Small intestine (tissue), 7 donors: ENCODE data around the gene MIB1. TPM values are rescaled to one million over a fixed set of nuclear protein-coding genes. Genes with fewer than 3 reads are reported as not detected.
A peak's percentile ranks its signal among the peaks of the same experiment; 100 is the strongest.

Experiments
- DNase-seq, 2 donors: peaks; one replicate each; pipeline versions ENCODE4 v3.0.0 to v3.0.0-alpha.2; 2013
- FAIRE-seq: peaks from 2 replicates; lab custom pipeline; 2012; peaks lifted over from hg19 to GRCh38; lab: Jason Lieb, UNC
- H3K27ac ChIP-seq, 3 donors: one replicate each; pipeline ENCODE4 v1.5.1; 2013; ENCODE audit warnings: low read length in 2 of 3, mild to moderate bottlenecking in 2 of 3, control low read depth in 1 of 3, inconsistent platforms in 1 of 3, low read depth in 1 of 3, moderate library complexity in 1 of 3
- H3K27me3 ChIP-seq, 3 donors: one replicate each; pipeline ENCODE4 v1.6.1; 2013; ENCODE audit warnings: low read length in 3 of 3, inconsistent platforms in 1 of 3; ENCODE audit not compliant: control insufficient read depth in 3 of 3, insufficient read depth in 3 of 3
- H3K36me3 ChIP-seq, 3 donors: one replicate each; pipeline ENCODE4 v1.6.1; 2013; ENCODE audit warnings: low read length in 3 of 3, inconsistent platforms in 1 of 3, low read depth in 1 of 3, mild to moderate bottlenecking in 1 of 3, moderate library complexity in 1 of 3; ENCODE audit not compliant: control insufficient read depth in 3 of 3, insufficient read depth in 2 of 3
- H3K4me1 ChIP-seq, 3 donors: one replicate each; pipeline ENCODE4 v1.6.1; 2013; ENCODE audit warnings: low read length in 2 of 3, inconsistent platforms in 1 of 3, low read depth in 1 of 3, mild to moderate bottlenecking in 1 of 3, moderate library complexity in 1 of 3; ENCODE audit not compliant: control insufficient read depth in 3 of 3, insufficient read depth in 2 of 3
- H3K4me3 ChIP-seq, 3 donors: one replicate each; pipeline ENCODE4 v1.5.1; 2013; ENCODE audit warnings: low read length in 3 of 3, control low read depth in 1 of 3, inconsistent platforms in 1 of 3, low read depth in 1 of 3, mild to moderate bottlenecking in 1 of 3, moderate library complexity in 1 of 3
- H3K9me3 ChIP-seq, 2 donors: one replicate each; pipeline ENCODE4 v1.6.1; 2013; ENCODE audit warnings: low read depth in 1 of 2, low read length in 1 of 2; ENCODE audit not compliant: control insufficient read depth in 2 of 2, insufficient read depth in 1 of 2
- WGBS, 3 donors: extraction: QIAGEN DNeasy Blood & Tissue Kit; methylation state at CpG; one replicate each; pipeline ENCODE4 v1.1.7; 2013; 5-methylcytosine and 5-hydroxymethylcytosine counted together
- polyA plus RNA-seq, 4 donors: library from polyadenylated mRNA; stranded (reverse) in 3 of 4; unstranded in 1 of 4; fragments of 200-250 nt in 3 of 4; fragments of 120-200 nt in 1 of 4; gene quantifications; one replicate each; pipeline versions ENCODE4 v1.2.1 to v1.2.3, GENCODE V29; 2013
- donor health status: healthy with polysubstance abuse.
- donor health status: control.
- donor health status: control.
- donor health status: Bipolar disorder and iron deficiency.
- donor health status: healthy.

MIB1 gene
- polyA plus RNA-seq, 4 donors: 3.1 to 23.1 (median 4.3) TPM

DNA sequence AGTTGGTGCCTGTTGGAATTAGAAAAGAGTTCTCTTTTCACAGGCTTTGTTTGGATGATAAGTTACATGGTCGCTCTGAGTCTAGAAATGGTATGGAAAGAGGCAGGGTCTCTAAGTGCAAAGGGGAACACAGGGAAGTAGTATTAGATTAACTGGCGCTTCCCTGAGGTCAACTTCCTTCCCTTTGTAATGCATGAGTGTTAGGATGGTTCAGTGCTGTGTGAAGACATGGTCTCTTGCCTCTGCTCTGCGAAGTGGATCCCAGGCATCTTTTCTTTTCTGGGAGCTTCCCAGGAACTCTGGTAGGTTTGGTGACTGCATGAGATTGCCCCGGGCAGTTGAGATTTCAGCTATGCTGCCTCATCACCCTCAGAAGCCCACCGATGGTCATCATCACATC, 170.3 kb downstream of the MIB1 start:
- Histone ChIP-seq H3K4me3 (no peak overlapping the region), H3K9me3 (no peaks in the 10 kb centered on the region), H3K27ac (no peak overlapping the region), H3K4me1 (peaks cover 0 to 10% (median 5%) of the 10 kb centered on the region in 3 donors), H3K27me3 (no peaks in the 10 kb centered on the region), H3K36me3 (no peaks in the 10 kb centered on the region)
- WGBS, 3 donors: 79 to 92% (median 84%) methylated on average over 5 of the region's 5 CpGs
- DNase-seq (no peak), FAIRE-seq (no peak)

DNA sequence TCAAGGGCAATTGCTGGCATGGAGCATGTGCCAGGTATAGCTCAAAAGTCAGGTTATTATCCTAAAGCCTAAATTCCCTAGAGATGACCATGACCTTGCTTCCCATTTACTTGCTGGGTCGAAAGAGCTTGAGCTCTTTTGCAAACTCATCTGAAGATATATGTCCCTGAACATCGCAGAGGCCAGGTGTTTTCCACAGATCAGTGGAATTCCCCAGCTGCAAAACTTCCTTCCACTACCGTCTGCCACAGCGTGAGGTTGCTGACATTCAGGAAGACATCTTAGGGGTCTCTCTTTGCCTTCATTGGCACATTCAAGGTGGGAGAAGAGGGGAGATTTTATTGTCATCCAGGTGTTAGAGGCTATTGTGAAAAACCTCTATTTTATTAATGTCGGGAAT, 171.0 kb downstream of the MIB1 start:
- DNase-seq: no peak
- no peak for FAIRE-seq
- WGBS, 3 donors: 37 to 43% (median 37%) methylated on average over 5 of the region's 5 CpGs
- Histone ChIP-seq H3K4me1 (peaks cover 0 to 10% (median 5%) of the 10 kb centered on the region in 3 donors), H3K4me3 (no peak overlapping the region), H3K27me3 (no peaks in the 10 kb centered on the region), H3K27ac (no peak overlapping the region), H3K36me3 (no peaks in the 10 kb centered on the region), H3K9me3 (no peaks in the 10 kb centered on the region)

DNA sequence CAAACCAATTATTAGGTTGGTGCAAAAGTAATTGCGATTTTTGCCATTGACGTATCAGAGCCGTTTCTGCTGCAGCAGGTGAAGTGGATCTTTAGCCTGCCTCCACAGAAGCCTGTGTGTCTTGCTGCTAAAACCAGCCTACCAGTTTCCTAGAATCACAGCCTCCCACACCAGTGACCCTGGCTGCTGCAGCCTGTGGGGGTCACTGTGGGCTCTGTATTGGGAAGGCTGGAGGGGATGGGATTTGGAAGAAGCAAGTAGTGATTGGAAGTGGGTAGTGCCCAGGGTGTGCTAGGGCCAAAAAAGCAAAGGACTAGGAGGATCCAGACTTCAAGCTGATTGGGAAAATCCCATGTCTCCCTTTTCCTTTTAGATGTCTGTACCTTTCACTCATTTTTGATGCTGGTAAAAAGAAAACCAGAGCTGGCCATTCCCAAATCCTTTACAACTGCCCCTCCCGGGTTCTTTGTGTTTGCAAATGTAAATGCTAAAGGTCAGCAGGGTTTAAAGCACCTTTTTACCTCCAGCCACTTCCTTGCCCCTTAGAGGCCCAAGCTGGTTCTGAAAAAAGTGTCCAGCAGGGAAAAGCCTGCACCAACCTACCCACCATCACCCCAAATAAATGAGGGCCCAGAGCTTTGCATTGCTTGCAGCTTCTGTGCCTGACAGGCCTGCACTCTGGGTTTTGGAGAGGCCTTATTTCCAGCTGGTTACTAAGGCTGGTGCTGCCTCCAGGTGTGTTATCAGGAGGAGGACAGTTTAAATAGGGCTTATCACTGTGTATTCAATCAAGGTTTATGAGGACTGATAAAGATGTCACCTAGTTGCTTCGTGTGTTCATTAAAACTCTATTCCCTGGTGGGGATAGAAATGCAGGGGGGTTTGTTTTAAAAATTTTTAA, 172.0 kb downstream of the MIB1 start:
- H3K27ac ChIP-seq: no peak overlapping the region
- no peaks in the 10 kb centered on the region for H3K27me3 ChIP-seq
- FAIRE-seq (no peak), DNase-seq (peak; percentile 40 to 45)
- no peaks in the 10 kb centered on the region for H3K36me3 ChIP-seq
- peaks cover 0 to 10% (median 5%) of the 10 kb centered on the region in 3 donors for H3K4me1 ChIP-seq
- peaks cover 0 to 1% of the 10 kb centered on the region in 2 donors for H3K9me3 ChIP-seq
- WGBS, 3 donors: 30 to 59% (median 45%) methylated on average over 5 of the region's 5 CpGs
- H3K4me3 ChIP-seq: no peak overlapping the region

DNA sequence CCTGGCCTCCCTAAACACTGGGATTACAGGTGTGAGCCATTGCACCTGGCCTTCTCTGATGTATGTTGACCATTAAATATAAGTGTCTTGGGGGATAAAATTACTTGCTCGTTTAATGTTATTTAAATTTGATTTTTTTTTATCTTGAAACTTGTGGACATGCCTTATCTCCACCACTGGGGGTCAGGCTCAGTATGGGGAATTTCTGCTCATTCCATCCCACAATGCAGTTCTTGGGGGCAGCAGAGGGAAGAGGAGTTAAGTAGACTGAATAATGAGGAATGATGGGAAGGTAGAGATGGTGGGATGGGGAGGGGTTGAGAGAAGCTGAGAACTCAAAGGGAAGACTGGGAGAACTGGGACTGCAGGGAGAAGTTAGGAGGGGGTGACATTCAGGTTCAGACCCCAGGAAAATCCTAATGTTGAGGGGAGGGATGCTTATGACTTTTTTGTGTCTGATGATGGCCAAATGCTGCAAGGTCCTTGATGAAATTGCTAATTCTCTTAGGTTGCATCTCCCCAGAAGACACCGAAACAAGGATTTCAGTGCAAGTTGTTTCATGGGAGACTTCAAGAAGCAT, 174.2 kb downstream of the MIB1 start:
- no peaks in the 10 kb centered on the region for H3K36me3 ChIP-seq
- H3K9me3 ChIP-seq: peaks cover 1 to 4% of the 10 kb centered on the region in 2 donors
- no peak overlapping the region for H3K27ac ChIP-seq
- H3K4me1 ChIP-seq: peaks cover 0 to 10% (median 5%) of the 10 kb centered on the region in 3 donors
- H3K27me3 ChIP-seq: no peaks in the 10 kb centered on the region
- FAIRE-seq (no peak), DNase-seq (peak; percentile 36 to 69)
- WGBS, 3 donors: 49 to 51% (median 50%) methylated on average over 2 of the region's 2 CpGs
- H3K4me3 ChIP-seq: no peak overlapping the region

DNA sequence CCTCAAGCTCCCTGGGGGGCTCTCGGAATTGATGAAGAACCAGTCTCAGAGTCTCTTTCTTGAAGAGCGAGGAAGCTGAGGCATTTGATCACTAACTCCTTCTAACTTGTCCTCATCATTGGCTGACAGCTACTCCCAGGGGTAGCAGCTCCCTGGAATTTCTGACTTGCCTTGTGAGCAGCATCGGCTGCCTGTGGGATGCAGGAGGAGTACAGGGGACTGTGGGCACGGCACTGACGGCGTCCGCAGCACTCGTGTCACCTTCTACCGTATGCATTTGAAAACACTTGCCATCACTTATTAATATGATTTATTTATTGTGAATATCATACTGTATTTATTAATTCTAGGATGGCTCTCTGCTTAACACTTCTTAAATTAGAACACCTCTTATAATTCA, 175.0 kb downstream of the MIB1 start:
- WGBS, 3 donors: 84 to 93% (median 90%) methylated on average over 9 of the region's 9 CpGs
- H3K36me3 ChIP-seq: no peaks in the 10 kb centered on the region
- no peaks in the 10 kb centered on the region for H3K27me3 ChIP-seq
- peaks cover 1 to 4% of the 10 kb centered on the region in 2 donors for H3K9me3 ChIP-seq
- DNase-seq (no peak), FAIRE-seq (no peak)
- H3K4me3 ChIP-seq: no peak overlapping the region
- H3K4me1 ChIP-seq: peaks cover 0 to 10% (median 5%) of the 10 kb centered on the region in 3 donors
- no peak overlapping the region for H3K27ac ChIP-seq

DNA sequence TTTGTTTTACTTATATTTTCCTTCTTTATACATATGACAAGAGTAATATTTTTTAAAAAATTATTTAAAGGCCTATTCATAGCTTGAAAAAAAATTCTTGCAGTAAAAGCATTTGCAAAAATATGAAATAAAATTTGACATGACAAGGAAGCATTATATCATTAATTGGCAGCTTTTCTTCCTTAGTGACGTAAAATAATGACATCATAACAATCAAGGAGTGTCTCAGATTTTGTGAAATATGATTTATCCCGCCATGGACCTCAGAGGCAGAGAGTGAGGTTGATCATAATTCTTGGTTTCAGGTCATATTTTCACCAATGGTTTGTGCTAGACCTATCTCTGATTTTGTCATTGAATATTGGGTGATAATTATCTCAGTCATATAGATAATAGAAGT, 176.0 kb downstream of the MIB1 start:
- 74 to 75% (median 74%) methylated on average over 2 of the region's 2 CpGs for WGBS, 3 donors
- DNase-seq (no peak), FAIRE-seq (no peak)
- Histone ChIP-seq H3K27me3 (no peaks in the 10 kb centered on the region), H3K4me1 (peaks cover 0 to 10% (median 5%) of the 10 kb centered on the region in 3 donors), H3K36me3 (no peaks in the 10 kb centered on the region), H3K27ac (no peak overlapping the region), H3K9me3 (peaks cover 1 to 4% of the 10 kb centered on the region in 2 donors), H3K4me3 (no peak overlapping the region)

DNA sequence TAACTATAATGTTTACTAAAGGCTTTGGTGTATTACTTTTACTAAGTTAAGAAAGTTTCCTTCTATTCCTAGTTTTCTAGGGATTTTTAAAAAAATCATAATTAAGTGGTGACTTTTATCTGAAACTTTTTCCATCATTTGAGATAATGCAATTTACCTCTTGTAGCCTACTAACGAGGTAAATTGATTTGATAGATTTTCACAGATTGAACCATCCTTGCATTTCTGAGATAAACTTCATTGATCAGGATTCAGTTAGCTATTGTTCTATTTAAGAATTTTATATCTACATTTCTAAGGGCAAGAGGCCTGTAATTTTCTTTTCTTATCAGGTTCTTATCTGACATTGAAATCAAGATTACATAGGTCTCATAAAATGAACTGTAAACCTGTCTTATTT, 178.1 kb downstream of the MIB1 start:
- WGBS, 3 donors: 67 to 79% (median 71%) methylated on average over 1 of the region's 1 CpG

More for the DNA sequence above, 178.1 kb downstream of the MIB1 start:
- Histone ChIP-seq H3K4me3 (no peak overlapping the region), H3K9me3 (peaks cover 1 to 4% of the 10 kb centered on the region in 2 donors), H3K36me3 (no peaks in the 10 kb centered on the region), H3K4me1 (no peaks in the 10 kb centered on the region), H3K27ac (no peak overlapping the region), H3K27me3 (no peaks in the 10 kb centered on the region)
- FAIRE-seq: no peak
- DNase-seq: no peak
